Sigmoid colon (tissue), 7 donors: Measurements from ENCODE around the gene RASGRP3. TPM values are rescaled to one million over a fixed set of nuclear protein-coding genes. Genes with fewer than 3 reads are reported as not detected.
A peak's percentile ranks its signal among the peaks of the same experiment; 100 is the strongest.
"Not testable (repeated sequence)": the region's sequence is repeated elsewhere in the genome, so short reads cannot be mapped to it uniquely, and the experiment has no call there.

ENCODE experiments used
- DNase-seq: peaks from one replicate; pipeline ENCODE4 v3.0.0-alpha.2; 2019
- H3K27ac ChIP-seq, 4 donors: fragments of 200-600 bp; sonication (generic); one replicate each; pipeline ENCODE4 v1.5.1; 2016 to 2019; ENCODE audit warnings: mild to moderate bottlenecking in 1 of 4
- H3K27me3 ChIP-seq, 3 donors: fragments of 200-600 bp; sonication (generic); one replicate each; pipeline ENCODE4 v1.5.1; 2019; ENCODE audit warnings: mild to moderate bottlenecking in 1 of 3
- H3K36me3 ChIP-seq, 4 donors: fragments of 200-600 bp; sonication (generic); one replicate each; pipeline ENCODE4 v1.5.1; 2016 to 2019
- H3K4me1 ChIP-seq, 4 donors: fragments of 200-600 bp; sonication (generic); one replicate each; pipeline ENCODE4 v1.5.1; 2017 to 2019
- H3K4me3 ChIP-seq, 4 donors: fragments of 200-600 bp; sonication (generic); one replicate each; pipeline ENCODE4 v1.5.1; 2017 to 2019; ENCODE audit warnings: mild to moderate bottlenecking in 2 of 4, moderate library complexity in 1 of 4
- H3K9me3 ChIP-seq, 4 donors: fragments of 200-600 bp in 3 of 4; sonication (generic) in 3 of 4; one replicate each; pipeline versions ENCODE4 v1.5.1 to v1.6.1; 2013 to 2019
- EP300 ChIP-seq, 4 donors: sonication (generic); formaldehyde crosslinking; IDR thresholded peaks; one replicate each; pipeline ENCODE4 v1.6.1; 2017; ENCODE audit warnings: antibody characterized with exemption in 4 of 4
- POLR2A ChIP-seq, 2 donors: fragments of 450-650 bp; IDR thresholded peaks; one replicate each; pipeline ENCODE4 v1.6.1; 2016; ENCODE audit warnings: antibody characterized with exemption in 2 of 2, mild to moderate bottlenecking in 2 of 2, moderate library complexity in 2 of 2
- POLR2AphosphoS5 ChIP-seq, 4 donors: sonication (generic); formaldehyde crosslinking; IDR thresholded peaks; one replicate each; pipeline ENCODE4 v1.6.1; 2017; ENCODE audit warnings: antibody characterized with exemption in 4 of 4
- WGBS, 2 donors: extraction: QIAGEN DNeasy Blood & Tissue Kit; methylation state at CpG; one replicate each; pipeline ENCODE4 v1.1.7; 2013; 5-methylcytosine and 5-hydroxymethylcytosine counted together
- intact Hi-C: fragments of 100-400 bp; cut with DNase I; formaldehyde crosslinking; loops from one replicate; pipeline ENCODE4 v1.15.1; 2023
- polyA plus RNA-seq, 3 donors: library from polyadenylated mRNA; stranded (reverse); fragments of 200-250 nt; gene quantifications; one replicate each; pipeline ENCODE4 v1.2.3, GENCODE V29; 2013
- total RNA-seq, 4 donors: library from RNA; depleted of rRNA; stranded (reverse); fragments of >200 nt; gene quantifications; one replicate each; pipeline ENCODE4 v1.1.0, GENCODE V29; 2016
- TF ChIP-seq, protein P1 (sequence below), 4 experiments: fragments of 450-650 bp in 3 of 4; fragments of 200-600 bp in 1 of 4; IDR thresholded peaks; one replicate each; pipeline ENCODE4 v1.5.1; 2016 to 2019; ENCODE audit warnings: antibody characterized with exemption in 4 of 4, mild to moderate bottlenecking in 3 of 4, moderate library complexity in 2 of 4
- donor health status: healthy with polysubstance abuse.
- donor health status: Bipolar disorder and iron deficiency.
- donor health status: healthy.

Gene RASGRP3
- total and polyA plus RNA-seq, 7 donors, result 1.8 to 14.7 (median 6.7) TPM

DNA sequence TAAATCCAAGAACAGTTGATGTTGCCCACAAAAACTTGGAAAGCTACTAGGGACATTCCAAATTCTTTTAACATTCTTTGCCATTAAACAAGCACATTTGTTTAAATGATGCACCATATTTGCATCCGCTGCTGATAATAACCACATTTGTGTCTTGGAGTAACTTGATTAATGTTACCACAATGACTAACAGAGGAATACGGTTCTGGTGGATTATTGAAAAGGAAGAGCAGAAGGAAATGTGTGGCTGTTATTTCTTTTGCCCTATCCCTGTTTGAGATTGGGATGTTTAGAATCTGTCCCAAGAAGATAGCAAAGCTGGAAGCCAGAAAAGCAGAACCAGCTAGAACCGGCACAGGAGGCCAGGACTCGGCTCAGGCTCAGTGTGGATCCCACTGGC lies 39.2 kb upstream of the RASGRP3 start:
- peaks cover 0 to 8% (median 3%) of the 10 kb centered on the region in 4 donors for H3K4me1 ChIP-seq
- H3K27me3 ChIP-seq, result no peaks in the 10 kb centered on the region
- intact Hi-C loops, result no loop called here
- WGBS, 2 donors, result 60 to 68% methylated on average over 4 of the region's 4 CpGs
- no peak for DNase-seq
- H3K36me3 ChIP-seq, result no peaks in the 10 kb centered on the region
- no peak overlapping the region for H3K4me3 ChIP-seq
- TF ChIP-seq POLR2AphosphoS5 (IDR thresholded peaks at IDR 0.05) (peak in 1 of 4 donors; percentile 14), EP300 (IDR thresholded peaks at IDR 0.05) (no peak)
- H3K9me3 ChIP-seq, result no peaks in the 10 kb centered on the region
- H3K27ac ChIP-seq, result peak overlapping the region in 1 of 4 donors; percentile 44

DNA sequence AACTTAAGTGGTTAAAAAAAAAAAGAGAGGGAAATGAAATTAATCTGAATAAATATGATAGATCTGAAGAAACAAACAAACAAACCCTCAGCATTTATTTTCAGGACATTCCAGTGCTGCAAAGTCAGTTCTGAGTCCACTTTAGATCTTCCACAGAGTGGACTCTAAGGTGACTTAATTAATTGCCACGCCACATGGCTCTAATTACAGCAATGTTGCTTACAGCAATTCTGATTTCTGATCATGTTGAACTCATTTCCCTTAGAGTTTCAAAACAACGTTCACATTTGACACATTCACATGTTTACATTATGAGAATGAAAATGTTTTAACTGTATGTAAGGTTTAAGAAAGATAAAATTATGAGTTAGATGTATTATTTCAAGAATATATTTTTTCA lies 38.6 kb upstream of the RASGRP3 start:
- peaks cover 0 to 8% (median 3%) of the 10 kb centered on the region in 4 donors for H3K4me1 ChIP-seq
- TF ChIP-seq, protein P1, sequence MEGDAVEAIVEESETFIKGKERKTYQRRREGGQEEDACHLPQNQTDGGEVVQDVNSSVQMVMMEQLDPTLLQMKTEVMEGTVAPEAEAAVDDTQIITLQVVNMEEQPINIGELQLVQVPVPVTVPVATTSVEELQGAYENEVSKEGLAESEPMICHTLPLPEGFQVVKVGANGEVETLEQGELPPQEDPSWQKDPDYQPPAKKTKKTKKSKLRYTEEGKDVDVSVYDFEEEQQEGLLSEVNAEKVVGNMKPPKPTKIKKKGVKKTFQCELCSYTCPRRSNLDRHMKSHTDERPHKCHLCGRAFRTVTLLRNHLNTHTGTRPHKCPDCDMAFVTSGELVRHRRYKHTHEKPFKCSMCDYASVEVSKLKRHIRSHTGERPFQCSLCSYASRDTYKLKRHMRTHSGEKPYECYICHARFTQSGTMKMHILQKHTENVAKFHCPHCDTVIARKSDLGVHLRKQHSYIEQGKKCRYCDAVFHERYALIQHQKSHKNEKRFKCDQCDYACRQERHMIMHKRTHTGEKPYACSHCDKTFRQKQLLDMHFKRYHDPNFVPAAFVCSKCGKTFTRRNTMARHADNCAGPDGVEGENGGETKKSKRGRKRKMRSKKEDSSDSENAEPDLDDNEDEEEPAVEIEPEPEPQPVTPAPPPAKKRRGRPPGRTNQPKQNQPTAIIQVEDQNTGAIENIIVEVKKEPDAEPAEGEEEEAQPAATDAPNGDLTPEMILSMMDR (IDR thresholded peaks at IDR 0.05), result no peak
- no peak for TF ChIP-seq EP300 (IDR thresholded peaks at IDR 0.05)
- no peak for TF ChIP-seq POLR2AphosphoS5 (IDR thresholded peaks at IDR 0.05)
- no peak for TF ChIP-seq POLR2A (IDR thresholded peaks at IDR 0.05)
- H3K27ac ChIP-seq, result peak overlapping the region in 1 of 4 donors; percentile 44
- intact Hi-C loops, result no loop called here
- H3K9me3 ChIP-seq, result no peaks in the 10 kb centered on the region
- H3K36me3 ChIP-seq, result no peaks in the 10 kb centered on the region
- H3K27me3 ChIP-seq, result no peaks in the 10 kb centered on the region
- no peak for DNase-seq
- WGBS, 2 donors, result 58 to 59% methylated on average over 2 of the region's 2 CpGs
- H3K4me3 ChIP-seq, result no peak overlapping the region

DNA sequence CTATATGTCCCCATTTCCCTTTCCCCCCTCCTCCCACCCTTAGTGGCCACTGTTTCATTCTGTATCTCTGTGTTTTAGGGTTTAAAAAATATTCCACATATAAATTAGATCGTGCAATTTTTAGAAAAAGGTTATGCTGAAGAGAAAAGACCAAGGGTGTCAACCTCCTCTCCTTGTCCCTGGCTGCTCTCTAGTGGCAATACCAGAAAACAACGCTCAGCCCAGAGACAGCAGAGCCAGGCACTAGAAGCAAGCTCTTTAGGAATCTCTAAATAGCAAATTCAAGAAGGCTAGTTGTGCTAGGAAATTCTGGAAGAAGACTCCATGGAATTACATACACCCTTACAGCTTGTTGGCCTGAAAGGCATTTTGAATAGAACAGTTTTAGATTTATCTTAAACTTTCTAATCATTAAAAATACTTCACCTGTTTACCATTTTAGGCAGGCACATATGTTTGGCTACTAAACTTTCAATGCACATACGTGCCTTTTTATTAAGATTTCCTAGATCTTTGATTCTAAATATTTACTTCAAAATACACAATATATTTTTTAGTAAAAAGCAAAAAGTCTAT lies 35.1 kb upstream of the RASGRP3 start:
- no peak for TF ChIP-seq EP300 (IDR thresholded peaks at IDR 0.05)
- TF ChIP-seq, protein P1 (IDR thresholded peaks at IDR 0.05), result peak in 2 of 4 experiments; percentile 33 to 48
- no peak for TF ChIP-seq POLR2A (IDR thresholded peaks at IDR 0.05)
- no peak for TF ChIP-seq POLR2AphosphoS5 (IDR thresholded peaks at IDR 0.05)
- WGBS, 2 donors, result 31 to 36% methylated on average over 3 of the region's 3 CpGs
- no peaks in the 10 kb centered on the region for H3K36me3 ChIP-seq
- no peaks in the 10 kb centered on the region for H3K27me3 ChIP-seq
- H3K27ac ChIP-seq, result no peak overlapping the region
- no peak overlapping the region for H3K4me3 ChIP-seq
- H3K9me3 ChIP-seq, result no peaks in the 10 kb centered on the region
- DNase-seq, result peak; percentile 71
- intact Hi-C loops, result no loop called here
- peaks cover 0 to 8% (median 3%) of the 10 kb centered on the region in 4 donors for H3K4me1 ChIP-seq

DNA sequence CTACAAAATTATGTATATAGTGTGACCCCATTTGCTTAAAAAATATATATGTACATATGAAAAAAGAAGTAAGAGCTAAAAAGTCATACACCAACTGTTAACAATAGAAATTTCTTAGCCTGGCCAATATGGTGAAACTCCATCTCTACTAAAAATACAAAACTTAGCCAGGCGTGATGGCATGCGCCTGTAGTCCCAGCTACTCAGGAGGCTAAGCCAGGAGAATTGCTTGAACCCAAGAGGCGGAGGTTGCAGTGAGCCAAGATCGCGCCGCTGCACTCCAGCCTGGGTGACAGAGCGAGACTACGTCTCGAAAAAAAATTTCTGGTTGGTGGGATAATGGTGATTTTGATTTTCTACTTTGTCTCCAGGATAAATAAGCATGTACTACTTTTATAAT lies 34.4 kb upstream of the RASGRP3 start:
- DNase-seq, intact Hi-C loops, H3K4me3 ChIP-seq, H3K4me1 ChIP-seq, H3K27me3 ChIP-seq, H3K36me3 ChIP-seq, H3K9me3 ChIP-seq: not testable (repeated sequence)
- H3K27ac ChIP-seq, result peak overlapping the region in 1 of 4 donors; percentile 21
- WGBS, 2 donors, result 93 to 98% methylated on average over 9 of the region's 9 CpGs

DNA sequence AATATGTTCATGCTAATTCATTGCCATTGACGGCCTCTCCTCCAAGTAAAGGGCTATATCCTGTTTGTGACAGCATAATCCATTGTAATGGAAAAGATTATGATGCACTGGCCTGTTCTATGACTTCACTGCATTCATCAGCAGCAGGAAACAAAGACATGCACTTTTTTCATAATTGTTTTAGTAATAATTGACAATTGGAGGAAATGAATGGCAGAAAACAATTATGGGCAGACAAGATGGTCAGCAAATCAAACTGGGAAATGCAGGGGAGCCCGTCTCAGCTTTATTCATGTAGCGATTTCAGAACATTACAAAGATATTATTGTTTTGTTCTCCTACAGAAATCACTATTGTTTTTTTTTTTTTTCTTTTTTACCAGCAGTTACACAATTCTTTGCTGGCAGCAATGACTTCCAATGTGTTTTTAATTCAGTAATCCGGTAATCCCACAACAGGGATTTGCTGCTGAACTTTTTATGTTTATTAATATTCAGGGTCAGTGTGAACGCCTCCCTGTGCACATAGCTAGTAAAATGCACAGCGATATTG lies 33.8 kb upstream of the RASGRP3 start:
- TF ChIP-seq, protein P1 (IDR thresholded peaks at IDR 0.05), result no peak
- TF ChIP-seq POLR2AphosphoS5 (IDR thresholded peaks at IDR 0.05) (no peak), EP300 (IDR thresholded peaks at IDR 0.05) (no peak), POLR2A (IDR thresholded peaks at IDR 0.05) (no peak)
- Histone ChIP-seq H3K36me3 (no peaks in the 10 kb centered on the region), H3K27ac (peak overlapping the region in 1 of 4 donors; percentile 24), H3K9me3 (no peaks in the 10 kb centered on the region), H3K4me1 (peaks cover 0 to 3% (median under 1%) of the 10 kb centered on the region in 4 donors), H3K27me3 (no peaks in the 10 kb centered on the region), H3K4me3 (no peak overlapping the region)
- WGBS, 2 donors, result 81 to 82% methylated on average over 6 of the region's 6 CpGs
- intact Hi-C loops, result no loop called here
- DNase-seq, result no peak
